Skeletal muscle satellite cell (primary cell): ENCODE data around the gene RNF125.
A peak's percentile ranks its signal among the peaks of the same experiment; 100 is the strongest.
"Not testable (repeated sequence)": the region's sequence is repeated elsewhere in the genome, so short reads cannot be mapped to it uniquely, and the experiment has no call there.

Source experiments
- H3K27me3 ChIP-seq: 2 replicates; pipeline ENCODE4 v1.7.0; 2013; ENCODE audit warnings: low read length; ENCODE audit not compliant: control insufficient read depth, insufficient read depth
- H3K36me3 ChIP-seq: 2 replicates; pipeline ENCODE4 v1.7.0; 2013; ENCODE audit warnings: mild to moderate bottlenecking, control low read depth, low read length; ENCODE audit not compliant: insufficient read depth
- H3K4me1 ChIP-seq: 2 replicates; pipeline ENCODE4 v1.7.0; 2013; ENCODE audit warnings: low read length; ENCODE audit not compliant: control insufficient read depth, insufficient read depth
- H3K4me2 ChIP-seq: 2 replicates; pipeline ENCODE4 v1.7.0; 2013; ENCODE audit warnings: mild to moderate bottlenecking, low read length
- H3K4me3 ChIP-seq: 2 replicates; pipeline ENCODE4 v1.7.0; 2013; ENCODE audit warnings: low read length
- H3K9ac ChIP-seq: 2 replicates; pipeline ENCODE4 v1.7.0; 2013; ENCODE audit warnings: mild to moderate bottlenecking, low read depth, low read length, moderate library complexity
- H3K9me3 ChIP-seq: replicated peaks from 2 replicates; pipeline ENCODE4 v1.7.0; 2013; ENCODE audit warnings: mild to moderate bottlenecking, control low read depth, low read length

Gene RNF125

GRCh38 chr18:31996007-31996406, 22.6 kb upstream of the RNF125 start:
- Histone ChIP-seq H3K9ac (no peak overlapping the region), H3K4me3 (no peak overlapping the region), H3K27me3 (peaks cover 5% of the 10 kb centered on the region), H3K4me1 (no peaks in the 10 kb centered on the region), H3K4me2 (no peak overlapping the region), H3K36me3 (no peaks in the 10 kb centered on the region), H3K9me3 (no peaks in the 10 kb centered on the region)

- H3K27me3 ChIP-seq: peaks cover 4% of the 10 kb centered on the region
- H3K4me3 ChIP-seq: no peak overlapping the region
- no peak overlapping the region for H3K4me2 ChIP-seq
- no peak overlapping the region for H3K9ac ChIP-seq
- H3K4me1 ChIP-seq: no peaks in the 10 kb centered on the region
- H3K9me3 ChIP-seq: no peaks in the 10 kb centered on the region
- no peaks in the 10 kb centered on the region for H3K36me3 ChIP-seq
Measured at GRCh38 chr18:31998880-31999412, 19.7 kb upstream of the RNF125 start.

GRCh38 chr18:32001141-32001540, 17.5 kb upstream of the RNF125 start:
- H3K4me2 ChIP-seq: not testable (repeated sequence)

GRCh38 chr18:32003822-32004221, 14.8 kb upstream of the RNF125 start:
- not testable (repeated sequence) for H3K27me3 ChIP-seq, H3K9me3 ChIP-seq

More at GRCh38 chr18:32001141-32001540, 17.5 kb upstream of the RNF125 start:
- not testable (repeated sequence) for H3K4me1 ChIP-seq, H3K27me3 ChIP-seq, H3K4me3 ChIP-seq, H3K36me3 ChIP-seq, H3K9ac ChIP-seq, H3K9me3 ChIP-seq

DNA sequence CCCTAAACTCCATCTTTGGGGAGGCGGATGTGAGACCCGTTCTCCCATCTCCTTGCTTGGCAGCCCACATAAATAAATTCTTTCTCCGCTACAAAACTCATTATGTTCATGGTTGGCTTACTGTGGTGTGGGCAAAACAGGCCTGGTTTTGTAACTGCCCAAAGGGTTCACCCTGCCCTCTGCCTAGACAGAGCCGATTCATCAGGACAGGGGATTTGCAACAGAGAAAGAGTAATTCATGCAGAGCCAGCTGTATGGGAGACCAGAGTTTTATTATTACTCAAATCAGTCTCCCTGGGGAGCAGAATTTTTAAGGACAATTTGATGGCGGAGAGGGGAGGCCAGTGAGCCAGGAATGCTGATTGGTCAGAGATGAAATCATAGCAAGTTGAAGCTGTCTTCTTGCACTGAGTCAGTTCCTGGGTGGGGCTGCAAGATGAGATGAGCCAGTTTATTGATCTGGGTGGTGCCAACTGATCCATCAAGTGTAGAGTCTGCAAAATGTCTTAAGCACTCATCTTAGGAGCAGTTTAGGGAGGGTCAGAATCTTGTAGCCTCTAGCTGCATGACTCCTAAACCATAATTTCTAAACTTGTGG, 8.4 kb upstream of the RNF125 start:
- H3K9ac ChIP-seq: no peak overlapping the region
- H3K4me1 ChIP-seq: no peaks in the 10 kb centered on the region
- H3K4me3 ChIP-seq: no peak overlapping the region
- H3K27me3 ChIP-seq: peaks cover under 1% of the 10 kb centered on the region
- H3K4me2 ChIP-seq: no peak overlapping the region
- H3K9me3 ChIP-seq: no peaks in the 10 kb centered on the region
- H3K36me3 ChIP-seq: no peaks in the 10 kb centered on the region

More at GRCh38 chr18:32003822-32004221, 14.8 kb upstream of the RNF125 start:
- H3K4me2 ChIP-seq, H3K4me1 ChIP-seq, H3K9ac ChIP-seq, H3K4me3 ChIP-seq, H3K36me3 ChIP-seq: not testable (repeated sequence)

DNA sequence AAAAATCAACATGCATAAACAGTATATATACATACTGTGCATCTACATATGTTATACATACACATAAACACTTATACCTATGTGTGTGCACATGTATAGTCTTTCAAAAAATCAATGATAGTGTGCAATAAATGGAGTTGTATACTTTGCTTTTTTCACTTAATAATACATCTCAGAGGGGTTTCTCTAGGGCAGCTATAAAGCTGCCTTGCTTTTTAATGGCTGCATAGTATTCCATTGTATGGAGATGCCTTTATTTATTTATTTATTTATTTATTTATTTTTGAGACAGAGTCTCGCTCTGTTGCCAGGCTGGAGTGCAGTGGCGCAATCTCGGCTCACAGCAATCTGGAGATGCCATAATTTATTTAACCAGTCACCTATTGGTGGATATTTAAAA, 7.4 kb upstream of the RNF125 start:
- no peaks in the 10 kb centered on the region for H3K36me3 ChIP-seq
- no peak overlapping the region for H3K9ac ChIP-seq
- no peak overlapping the region for H3K4me3 ChIP-seq
- no peaks in the 10 kb centered on the region for H3K4me1 ChIP-seq
- no peak overlapping the region for H3K4me2 ChIP-seq
- peaks cover 5% of the 10 kb centered on the region for H3K27me3 ChIP-seq
- no peaks in the 10 kb centered on the region for H3K9me3 ChIP-seq

DNA sequence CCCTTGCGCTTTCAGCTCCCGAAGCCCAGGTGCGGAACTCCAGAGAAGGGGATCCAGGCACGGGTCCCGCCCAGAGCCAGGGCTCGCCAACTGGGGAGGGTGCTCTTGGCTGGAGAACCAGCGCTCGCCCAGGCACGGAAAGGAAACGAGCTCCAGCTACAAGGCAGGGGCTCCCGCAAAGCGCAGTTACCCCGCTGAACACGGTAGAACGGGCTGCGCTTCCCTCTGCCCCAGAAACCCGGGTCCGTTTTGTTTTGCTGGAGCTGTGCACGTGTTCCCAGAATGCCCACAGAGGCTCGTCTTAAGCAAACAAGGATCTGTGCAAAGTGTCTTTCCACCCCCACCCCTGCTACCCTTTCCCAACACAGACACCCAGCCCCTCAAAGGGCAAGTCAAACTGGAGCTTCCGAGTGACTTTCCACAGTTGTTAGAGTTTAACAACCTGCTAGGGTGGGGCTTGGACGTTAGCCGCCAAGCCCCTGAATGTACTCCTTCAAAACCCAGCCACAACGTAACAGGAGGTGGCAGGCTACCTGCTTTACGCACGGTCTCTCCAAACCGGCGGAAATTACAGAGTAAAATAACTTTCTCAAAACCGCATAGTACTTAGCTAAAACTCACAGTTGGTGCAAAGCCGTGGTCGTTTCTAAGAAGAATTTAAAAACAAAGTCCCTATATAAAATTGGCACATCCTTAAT, 775 bp downstream of the RNF125 start:
- Histone ChIP-seq H3K4me2 (peak overlapping the region; percentile 94), H3K9me3 (no peaks in the 10 kb centered on the region), H3K4me1 (peaks cover 14% of the 10 kb centered on the region), H3K36me3 (no peaks in the 10 kb centered on the region), H3K27me3 (peaks cover 23% of the 10 kb centered on the region), H3K9ac (no peak overlapping the region), H3K4me3 (peak overlapping the region; percentile 79)

DNA sequence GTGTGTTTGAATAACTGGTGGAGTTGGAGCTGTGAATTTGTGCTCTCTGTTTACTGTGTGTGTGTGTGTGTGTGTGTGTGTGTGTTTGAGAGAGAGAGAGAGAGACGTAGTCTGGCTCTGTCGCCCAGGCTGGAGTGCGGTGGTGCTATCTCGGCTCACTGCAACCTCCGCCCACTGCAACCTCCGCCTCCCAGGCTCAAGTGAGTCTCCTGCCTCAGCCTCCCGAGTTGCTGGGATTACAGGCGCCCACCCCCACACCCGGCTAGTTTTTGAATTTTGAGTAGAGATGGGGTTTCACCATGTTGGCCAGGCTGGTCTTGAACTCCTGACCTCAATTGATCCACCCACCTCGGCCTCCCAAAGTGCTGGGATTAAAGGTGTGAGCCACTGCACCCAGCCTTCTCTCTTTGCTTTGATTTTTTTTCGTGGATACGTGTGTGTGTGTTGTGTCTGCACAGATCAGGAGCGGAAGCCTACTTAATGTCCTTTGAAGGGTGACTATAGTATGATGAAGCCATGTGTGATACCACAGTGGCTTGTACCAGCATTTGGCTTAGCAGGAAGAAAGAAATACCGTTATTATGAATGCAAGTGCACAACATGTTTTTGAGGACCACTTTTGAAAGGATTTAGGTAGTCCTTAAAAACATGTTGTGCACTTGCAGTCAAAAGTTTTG, 1.5 kb downstream of the RNF125 start:
- Histone ChIP-seq H3K4me2 (peak overlapping the region; percentile 94), H3K4me1 (peaks cover 14% of the 10 kb centered on the region), H3K27me3 (peaks cover 23% of the 10 kb centered on the region)
- H3K36me3 ChIP-seq, H3K4me3 ChIP-seq, H3K9me3 ChIP-seq, H3K9ac ChIP-seq: not testable (repeated sequence)

- Histone ChIP-seq H3K9ac (no peak overlapping the region), H3K27me3 (peaks cover 18% of the 10 kb centered on the region), H3K4me3 (no peak overlapping the region), H3K4me1 (peaks cover 14% of the 10 kb centered on the region), H3K9me3 (no peaks in the 10 kb centered on the region), H3K4me2 (no peak overlapping the region), H3K36me3 (no peaks in the 10 kb centered on the region)
Measured at GRCh38 chr18:32021756-32022564, 3.3 kb downstream of the RNF125 start.

DNA sequence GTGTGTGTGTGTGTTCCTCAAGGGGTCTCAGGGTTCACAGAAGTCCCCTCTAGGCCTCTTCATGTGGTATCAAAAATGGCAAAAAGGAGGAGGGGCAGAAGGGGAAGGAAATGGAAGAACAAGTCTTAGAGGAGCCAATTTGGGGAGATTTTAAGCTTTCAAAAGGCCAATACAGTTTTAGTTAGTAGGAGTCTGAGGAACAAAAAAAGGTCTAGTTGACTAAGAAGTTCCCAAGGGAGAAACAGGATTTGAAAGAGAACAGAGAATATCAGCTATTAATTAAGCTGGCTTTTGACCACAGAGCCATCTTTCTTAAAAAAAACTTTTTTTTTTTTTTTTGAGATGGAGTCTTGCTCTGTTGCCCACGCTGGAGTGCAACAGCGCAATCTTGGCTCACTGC, 7.1 kb downstream of the RNF125 start:
- H3K27me3 ChIP-seq: peaks cover 3% of the 10 kb centered on the region
- no peaks in the 10 kb centered on the region for H3K4me1 ChIP-seq
- no peaks in the 10 kb centered on the region for H3K9me3 ChIP-seq
- no peak overlapping the region for H3K4me3 ChIP-seq
- no peak overlapping the region for H3K4me2 ChIP-seq
- no peaks in the 10 kb centered on the region for H3K36me3 ChIP-seq
- no peak overlapping the region for H3K9ac ChIP-seq

GRCh38 chr18:32026491-32027086, 8.0 kb downstream of the RNF125 start:
- Histone ChIP-seq H3K4me2 (no peak overlapping the region), H3K4me3 (no peak overlapping the region), H3K36me3 (no peaks in the 10 kb centered on the region), H3K27me3 (peaks cover 3% of the 10 kb centered on the region), H3K9me3 (no peaks in the 10 kb centered on the region), H3K9ac (no peak overlapping the region), H3K4me1 (no peaks in the 10 kb centered on the region)
